Pulmonary artery endothelial cell (primary cell): ENCODE measurements around the gene MRPL18. TPM values are rescaled to one million over a fixed set of nuclear protein-coding genes. Genes with fewer than 3 reads are reported as not detected.
"Not testable (repeated sequence)": the region's sequence is repeated elsewhere in the genome, so short reads cannot be mapped to it uniquely, and the experiment has no call there.

Experiments used
- DNase-seq: peaks from one replicate; pipeline ENCODE4 v3.0.0-alpha.2; 2011; ENCODE audit warnings: low read depth, low spot score
- total RNA-seq: library from RNA; depleted of rRNA; stranded (reverse); fragments of >200 nt; gene quantifications from 2 replicates; pipeline ENCODE4 v1.2.3, GENCODE V29; 2014

The MRPL18 gene
- total RNA-seq, 1 donor from 2014 or later, result 80.0 TPM

GRCh38 chr6:159816775-159817174, 26.5 kb downstream of the MRPL18 start:
- not testable (repeated sequence) for DNase-seq

- DNase-seq, result no peak
Measured at GRCh38 chr6:159817951-159818739, 27.9 kb downstream of the MRPL18 start.

- no peak for DNase-seq
Measured at GRCh38 chr6:159819098-159819497, 28.8 kb downstream of the MRPL18 start.

GRCh38 chr6:159819932-159820640, 29.8 kb downstream of the MRPL18 start:
- DNase-seq, result no peak

- no peak for DNase-seq
Measured at GRCh38 chr6:159821122-159821521, 30.9 kb downstream of the MRPL18 start.

GRCh38 chr6:159821726-159822125, 31.5 kb downstream of the MRPL18 start:
- DNase-seq, result no peak

GRCh38 chr6:159823953-159824352, 33.7 kb downstream of the MRPL18 start:
- DNase-seq, result no peak

GRCh38 chr6:159824690-159825089, 34.4 kb downstream of the MRPL18 start:
- DNase-seq, result not testable (repeated sequence)

GRCh38 chr6:159826004-159826403, 35.7 kb downstream of the MRPL18 start:
- no peak for DNase-seq

GRCh38 chr6:159826968-159827647, 36.8 kb downstream of the MRPL18 start:
- no peak for DNase-seq

- DNase-seq, result no peak
Measured at GRCh38 chr6:159828074-159828473, 37.8 kb downstream of the MRPL18 start.

GRCh38 chr6:159829526-159829925, 39.3 kb downstream of the MRPL18 start:
- DNase-seq, result no peak

GRCh38 chr6:159830501-159831372, 40.5 kb downstream of the MRPL18 start:
- DNase-seq, result no peak

- no peak for DNase-seq
Measured at GRCh38 chr6:159831373-159831679, 41.1 kb downstream of the MRPL18 start.

GRCh38 chr6:159832946-159833345, 42.7 kb downstream of the MRPL18 start:
- DNase-seq, result no peak

GRCh38 chr6:159833556-159833955, 43.3 kb downstream of the MRPL18 start:
- no peak for DNase-seq

GRCh38 chr6:159833997-159834603, 43.8 kb downstream of the MRPL18 start:
- DNase-seq, result no peak

- no peak for DNase-seq
Measured at GRCh38 chr6:159836718-159837490, 46.6 kb downstream of the MRPL18 start.

- DNase-seq, result no peak
Measured at GRCh38 chr6:159837511-159837910, 47.2 kb downstream of the MRPL18 start.
